Left cardiac atrium (tissue), 4 donors: ENCODE data around the gene DHRS9. TPM values are rescaled to one million over a fixed set of nuclear protein-coding genes. Genes with fewer than 3 reads are reported as not detected.
"Not testable (repeated sequence)": the region's sequence is repeated elsewhere in the genome, so short reads cannot be mapped to it uniquely, and the experiment has no call there.

Experiments used
- ATAC-seq, 2 donors: fragments of 200-7000 bp; cut with Tn5 transposase; one replicate each; pipeline ENCODE4 v1.9.1; 2020; ENCODE audit warnings: mild to moderate bottlenecking in 2 of 2, moderate library complexity in 2 of 2
- DNase-seq: peaks from one replicate; pipeline ENCODE4 v3.0.0-alpha.2; 2020
- intact Hi-C, 2 donors: fragments of 100-400 bp; cut with DNase I; formaldehyde crosslinking; loops; one replicate each; pipeline versions ENCODE4 v1.14.1 to v1.15.1; 2022 to 2023
- total RNA-seq, 2 donors: library from RNA; stranded (reverse); fragmentation: NEBNext Ultra II Directional; extraction: Animal tissue kit (Norgen Biotek cat#: 25700); gene quantifications; one replicate each; pipeline ENCODE4 v1.2.1, GENCODE V29; 2021
- donor health status: DM: no; HTN: yes; CAD: no.
- donor health status: DM: no; HTN: yes; CAD: no; lungs with severe emphysema.
- donor health status: DM: yes; HTN: yes; CAD: no.
- donor health status: Dilated cardiomyopathy.

The DHRS9 gene
- total RNA-seq, 2 donors from 2014 or later, result 47.6 to 76.9 TPM

GRCh38 chr2:169114056-169114455 is 44.7 kb downstream of the DHRS9 start:
- intact Hi-C loops, result loop anchor here in 1 of 2 donors (5.0 kb wide), 1 partner anchor 108 kb away; no protein-coding TSS in a partner anchor
- ATAC-seq (no peak), DNase-seq (no peak)

GRCh38 chr2:169116327-169116726 is 47.0 kb downstream of the DHRS9 start:
- DNase-seq (no peak), ATAC-seq (peak; percentile 62 to 69)
- intact Hi-C loops, result no loop called here

- DNase-seq (no peak), ATAC-seq (no peak)
- intact Hi-C loops, result no loop called here
Measured at GRCh38 chr2:169116993-169117392, 47.6 kb downstream of the DHRS9 start.

- DNase-seq, result no peak
- intact Hi-C loops, result no loop called here
- peak in 1 of 2 donors; percentile 49 for ATAC-seq
Measured at GRCh38 chr2:169118060-169118459, 48.7 kb downstream of the DHRS9 start.

- no peak for ATAC-seq
- intact Hi-C loops, result no loop called here
- DNase-seq, result no peak
Measured at GRCh38 chr2:169119123-169119760, 49.9 kb downstream of the DHRS9 start.

GRCh38 chr2:169119851-169120250 is 50.5 kb downstream of the DHRS9 start:
- intact Hi-C loops, result no loop called here
- ATAC-seq, result no peak
- no peak for DNase-seq

GRCh38 chr2:169129703-169130243 is 60.4 kb downstream of the DHRS9 start:
- ATAC-seq (no peak), DNase-seq (no peak)
- intact Hi-C loops, result no loop called here

GRCh38 chr2:169131587-169132512 is 62.5 kb downstream of the DHRS9 start:
- intact Hi-C loops, result no loop called here
- DNase-seq, result no peak
- ATAC-seq, result peak; percentile 42 to 50

GRCh38 chr2:169134272-169134671 is 64.9 kb downstream of the DHRS9 start:
- ATAC-seq, DNase-seq, intact Hi-C loops: not testable (repeated sequence)

- DNase-seq, ATAC-seq, intact Hi-C loops: not testable (repeated sequence)
Measured at GRCh38 chr2:169136428-169136827, 67.1 kb downstream of the DHRS9 start.

- DNase-seq, result peak; percentile 32
Measured at GRCh38 chr2:169136885-169137534, 67.6 kb downstream of the DHRS9 start.

GRCh38 chr2:169137924-169138323 is 68.6 kb downstream of the DHRS9 start:
- intact Hi-C loops, result no loop called here
- no peak for DNase-seq
- ATAC-seq, result no peak

More at GRCh38 chr2:169136885-169137534, 67.6 kb downstream of the DHRS9 start:
- ATAC-seq, result peak; percentile 53 to 81
- intact Hi-C loops, result no loop called here

- DNase-seq, result no peak
- ATAC-seq, result no peak
- intact Hi-C loops, result no loop called here
Measured at GRCh38 chr2:169139145-169139544, 69.8 kb downstream of the DHRS9 start.

- DNase-seq (no peak), ATAC-seq (no peak)
- intact Hi-C loops, result loop anchor here in 1 of 2 donors (5.0 kb wide), 1 partner anchor 178 kb away; no protein-coding TSS in a partner anchor
Measured at GRCh38 chr2:169139993-169140767, 70.8 kb downstream of the DHRS9 start.

GRCh38 chr2:169141713-169142352 is 72.5 kb downstream of the DHRS9 start:
- intact Hi-C loops, result loop anchor here in 1 of 2 donors (5.0 kb wide), 1 partner anchor 180 kb away; no protein-coding TSS in a partner anchor
- DNase-seq (peak; percentile 47), ATAC-seq (peak; percentile 49 to 71)

- DNase-seq, result no peak
- no peak for ATAC-seq
- intact Hi-C loops, result loop anchor here in 1 of 2 donors (5.0 kb wide), 1 partner anchor 182 kb away; no protein-coding TSS in a partner anchor
Measured at GRCh38 chr2:169143998-169144397, 74.6 kb downstream of the DHRS9 start.
